GM23248 (cell line): ENCODE measurements around the gene RTKN2. TPM values are rescaled to one million over a fixed set of nuclear protein-coding genes. Genes with fewer than 3 reads are reported as not detected.

Source experiments
- DNase-seq: peaks from one replicate; pipeline ENCODE4 v3.0.0-alpha.2; 2015
- H2AFZ ChIP-seq: fragments of 200-600 bp; sonication (generic); 2 replicates; pipeline ENCODE4 v1.6.1; 2016; ENCODE audit warnings: antibody characterized with exemption
- H3F3A ChIP-seq: fragments of 200-600 bp; sonication (generic); 2 replicates; pipeline ENCODE4 v1.6.1; 2016; ENCODE audit warnings: mild to moderate bottlenecking, antibody characterized with exemption, mixed run types; ENCODE audit not compliant: insufficient read depth
- H3K27ac ChIP-seq: fragments of 200-600 bp; sonication (generic); 2 replicates; pipeline ENCODE4 v1.5.1; 2016; ENCODE audit warnings: mild to moderate bottlenecking
- H3K27me3 ChIP-seq: fragments of 200-600 bp; sonication (generic); replicated peaks from 2 replicates; pipeline ENCODE4 v1.6.1; 2016; ENCODE audit warnings: mild to moderate bottlenecking; ENCODE audit not compliant: insufficient read depth
- H3K36me3 ChIP-seq: fragments of 200-600 bp; sonication (generic); 2 replicates; pipeline ENCODE4 v1.6.1; 2016; ENCODE audit warnings: low read depth, mild to moderate bottlenecking
- H3K4me1 ChIP-seq: fragments of 200-600 bp; sonication (generic); 2 replicates; pipeline ENCODE4 v1.6.1; 2016; ENCODE audit warnings: mild to moderate bottlenecking; ENCODE audit not compliant: insufficient read depth
- H3K4me2 ChIP-seq: fragments of 200-600 bp; sonication (generic); one replicate; pipeline ENCODE4 v1.6.1; 2016; ENCODE audit warnings: mild to moderate bottlenecking; ENCODE audit not compliant: unreplicated experiment
- H3K4me3 ChIP-seq: fragments of 200-600 bp; sonication (generic); 2 replicates; pipeline ENCODE4 v1.5.1; 2016; ENCODE audit warnings: mild to moderate bottlenecking
- H3K79me2 ChIP-seq: fragments of 200-600 bp; sonication (generic); 2 replicates; pipeline ENCODE4 v1.6.1; 2016; ENCODE audit warnings: mild to moderate bottlenecking; ENCODE audit not compliant: insufficient read depth
- H3K9ac ChIP-seq: fragments of 200-600 bp; sonication (generic); 2 replicates; pipeline ENCODE4 v1.6.1; 2016; ENCODE audit warnings: mild to moderate bottlenecking
- H3K9me2 ChIP-seq: fragments of 200-600 bp; sonication (generic); 2 replicates; pipeline ENCODE4 v1.6.1; 2016; ENCODE audit warnings: mixed run types, mild to moderate bottlenecking, moderate library complexity; ENCODE audit not compliant: insufficient read depth
- H3K9me3 ChIP-seq: fragments of 200-600 bp; sonication (generic); one replicate; pipeline ENCODE4 v1.6.1; 2017; ENCODE audit warnings: low read depth
- H4K20me1 ChIP-seq: fragments of 200-600 bp; sonication (generic); 2 replicates; pipeline ENCODE4 v1.6.0; 2016; ENCODE audit not compliant: insufficient read depth
- EZH2 ChIP-seq: fragments of 200-600 bp; sonication (generic); IDR thresholded peaks from 2 replicates; pipeline ENCODE4 v1.6.1; 2018; ENCODE audit warnings: antibody characterized with exemption, mild to moderate bottlenecking; ENCODE audit not compliant: insufficient read depth, poor library complexity, severe bottlenecking
- EZH2phosphoT487 ChIP-seq: fragments of 200-600 bp; sonication (generic); IDR thresholded peaks from 2 replicates; pipeline ENCODE4 v1.6.1; 2018; ENCODE audit warnings: antibody characterized with exemption, moderate library complexity, mild to moderate bottlenecking, low read depth; ENCODE audit not compliant: insufficient read depth
- WGBS, 2 experiments: methylation state at CpG; one replicate each; pipeline ENCODE4 v1.1.6; 2015 to 2017; ENCODE audit warnings: low lambda C conversion rate in 2 of 2, low coverage in 1 of 2; ENCODE audit errors: missing lambda C conversion rate in 2 of 2; 5-methylcytosine and 5-hydroxymethylcytosine counted together
- in situ Hi-C: fragments of 300-500 bp; cut with MboI; formaldehyde crosslinking; loops from 2 replicates; pipeline ENCODE4 v1.15.0; 2020
- polyA plus RNA-seq: library from polyadenylated mRNA; unstranded; fragments of >200 nt; fragmentation: Nextera tagmentation; extraction: Ambion mirVana; gene quantifications from 2 replicates; pipeline ENCODE4 v1.2.1, GENCODE V29; 2016
- total RNA-seq: library from RNA; depleted of rRNA; stranded (reverse); fragments of >200 nt; shearing (Covaris generic); gene quantifications from 2 replicates; pipeline ENCODE4 v1.2.3, GENCODE V29; 2014

The RTKN2 gene
- total and polyA plus RNA-seq, 2 experiments from 2014 or later, result 0.11 to 0.15 TPM

- in situ Hi-C loops, result loop anchor here (25.0 kb wide), 3 partner anchors 312 to 887 kb away; partner anchors contain the start of genes ADO, EGR2 and NRBF2
- Histone ChIP-seq H3K27ac (0 out of 2 replicates have a peak overlapping the region, but pooled peaks have one; percentile 19), H3K36me3 (no peaks in the 10 kb centered on the region)
These were observed 17.9 kb downstream of the RTKN2 start for GRCh38 chr10:62250594-62251198.

GRCh38 chr10:62249957-62250356 lies 18.7 kb downstream of the RTKN2 start:
- in situ Hi-C loops, result loop anchor here (10.0 to 25.0 kb wide), 6 partner anchors 205 to 887 kb away; partner anchors contain the start of genes ADO, ARID5B, EGR2 and NRBF2
- Histone ChIP-seq H3K27ac (no peak overlapping the region), H3F3A (peaks cover 16% of the 10 kb centered on the region)

More at GRCh38 chr10:62250594-62251198, 17.9 kb downstream of the RTKN2 start:
- 78 to 81% methylated on average over 5 of the region's 5 CpGs for WGBS, 2 experiments
- Histone ChIP-seq H3K9ac (no peak overlapping the region), H3F3A (peaks cover 16% of the 10 kb centered on the region), H2AFZ (no peak overlapping the region), H3K9me2 (no peaks in the 10 kb centered on the region), H3K4me2 (no peak overlapping the region), H3K79me2 (no peaks in the 10 kb centered on the region), H3K4me3 (no peak overlapping the region), H3K9me3 (no peaks in the 10 kb centered on the region), H3K27me3 (no peaks in the 10 kb centered on the region), H3K4me1 (peaks cover 3% of the 10 kb centered on the region), H4K20me1 (no peaks in the 10 kb centered on the region)
- peak; percentile 81 for DNase-seq
- no peak for TF ChIP-seq EZH2phosphoT487
- no peak for TF ChIP-seq EZH2

DNA sequence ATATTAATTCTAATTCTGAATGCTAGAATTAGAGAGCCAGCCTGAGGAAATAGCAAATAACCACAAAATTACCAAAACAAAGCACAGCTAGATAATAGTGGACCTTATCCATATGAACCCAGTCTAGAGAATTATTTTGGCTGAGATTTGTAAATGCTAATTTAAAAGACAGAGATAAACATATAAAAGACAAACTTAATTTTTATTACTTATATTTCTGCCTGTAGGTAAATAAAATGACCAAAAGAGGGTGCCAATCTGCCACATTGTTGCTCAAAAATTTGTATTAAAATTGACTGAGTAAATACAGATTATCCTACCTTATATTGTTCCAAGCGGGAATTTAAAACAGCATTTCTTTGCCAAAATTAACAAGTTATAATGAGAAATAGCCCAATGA lies 20.2 kb downstream of the RTKN2 start:
- Histone ChIP-seq H3K4me1 (peaks cover 24% of the 10 kb centered on the region), H3F3A (peaks cover 22% of the 10 kb centered on the region), H3K27me3 (no peaks in the 10 kb centered on the region), H3K4me3 (no peak overlapping the region), H3K27ac (no peak overlapping the region), H3K79me2 (no peaks in the 10 kb centered on the region), H3K9me2 (no peaks in the 10 kb centered on the region), H3K9ac (no peak overlapping the region), H3K4me2 (no peak overlapping the region), H2AFZ (no peak overlapping the region), H3K36me3 (no peaks in the 10 kb centered on the region), H4K20me1 (no peaks in the 10 kb centered on the region), H3K9me3 (no peaks in the 10 kb centered on the region)
- in situ Hi-C loops, result loop anchor here (10.0 to 25.0 kb wide), 3 partner anchors 204 to 486 kb away; partner anchors contain the start of gene ARID5B
- WGBS, 2 experiments, result 77 to 85% methylated on average over 1 of the region's 1 CpG
- peak; percentile 63 for DNase-seq
- TF ChIP-seq EZH2phosphoT487 (no peak), EZH2 (no peak)

More at GRCh38 chr10:62249957-62250356, 18.7 kb downstream of the RTKN2 start:
- no peak for TF ChIP-seq EZH2phosphoT487
- no peak overlapping the region for H3K4me3 ChIP-seq
- DNase-seq, result no peak
- H3K9me2 ChIP-seq, result no peaks in the 10 kb centered on the region
- H3K79me2 ChIP-seq, result no peaks in the 10 kb centered on the region
- H3K4me2 ChIP-seq, result no peak overlapping the region
- no peaks in the 10 kb centered on the region for H3K9me3 ChIP-seq
- peaks cover 9% of the 10 kb centered on the region for H3K4me1 ChIP-seq
- H2AFZ ChIP-seq, result no peak overlapping the region
- H3K27me3 ChIP-seq, result no peaks in the 10 kb centered on the region
- no peak overlapping the region for H3K9ac ChIP-seq
- H4K20me1 ChIP-seq, result no peaks in the 10 kb centered on the region
- WGBS, 2 experiments, result 84 to 86% methylated on average over 3 of the region's 3 CpGs
- H3K36me3 ChIP-seq, result no peaks in the 10 kb centered on the region

DNA sequence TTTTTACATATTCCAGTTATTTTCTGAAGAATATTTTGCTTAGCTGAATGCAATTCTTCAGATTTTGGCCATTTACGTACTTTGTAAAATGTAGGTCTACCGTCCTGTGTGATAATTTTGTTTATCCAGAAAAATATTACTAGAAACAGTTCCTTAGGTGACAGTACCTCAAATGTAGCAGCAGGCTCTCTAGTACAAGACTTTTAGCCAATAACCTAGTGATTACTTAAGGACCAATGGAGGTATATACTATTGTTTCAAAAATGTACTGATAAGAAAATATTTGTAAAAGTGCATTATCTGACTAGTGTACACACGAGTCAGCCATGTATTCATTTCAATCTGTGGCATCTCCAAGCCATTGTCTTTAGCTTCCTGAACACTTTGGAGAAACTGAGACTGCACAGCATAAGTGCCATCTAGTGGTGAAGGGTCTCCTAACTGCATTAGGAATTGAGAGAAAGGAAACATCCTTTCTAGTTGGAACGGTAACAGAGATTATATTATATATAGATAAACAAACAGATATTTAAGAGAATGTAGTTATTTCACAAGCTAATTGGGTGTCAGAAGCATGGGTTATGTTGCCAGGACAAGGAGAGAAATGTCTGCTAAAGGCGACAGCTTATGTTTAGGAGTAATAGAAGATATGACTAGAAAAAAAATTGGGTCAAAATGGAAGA lies 23.7 kb downstream of the RTKN2 start:
- in situ Hi-C loops, result loop anchor here (10.0 to 25.0 kb wide), 3 partner anchors 200 to 483 kb away; partner anchors contain the start of gene ARID5B
- peak overlapping the region; percentile 92 for H3K4me2 ChIP-seq
- peaks cover 35% of the 10 kb centered on the region for H3K4me1 ChIP-seq
- H3K27ac ChIP-seq, result no peak overlapping the region
- no peaks in the 10 kb centered on the region for H3K36me3 ChIP-seq
- H3K4me3 ChIP-seq, result peak overlapping the region; percentile 74
- WGBS, 2 experiments, result 19 to 24% methylated on average over 5 of the region's 5 CpGs
- peaks cover 12% of the 10 kb centered on the region for H3F3A ChIP-seq
- no peaks in the 10 kb centered on the region for H3K9me3 ChIP-seq
- peak overlapping the region; percentile 59 for H3K9ac ChIP-seq
- no peaks in the 10 kb centered on the region for H3K9me2 ChIP-seq
- TF ChIP-seq EZH2phosphoT487 (no peak), EZH2 (no peak)
- no peaks in the 10 kb centered on the region for H3K79me2 ChIP-seq
- no peaks in the 10 kb centered on the region for H4K20me1 ChIP-seq
- peak; percentile 81 for DNase-seq
- peak overlapping the region; percentile 78 for H2AFZ ChIP-seq
- no peaks in the 10 kb centered on the region for H3K27me3 ChIP-seq
